ENCODE results near the gene HSP90AA1.
A peak's percentile ranks its signal among the peaks of the same experiment; 100 is the strongest.
"Not testable (repeated sequence)": the region's sequence is repeated elsewhere in the genome, so short reads cannot be mapped to it uniquely, and the experiment has no call there.

The HSP90AA1 gene

DNA sequence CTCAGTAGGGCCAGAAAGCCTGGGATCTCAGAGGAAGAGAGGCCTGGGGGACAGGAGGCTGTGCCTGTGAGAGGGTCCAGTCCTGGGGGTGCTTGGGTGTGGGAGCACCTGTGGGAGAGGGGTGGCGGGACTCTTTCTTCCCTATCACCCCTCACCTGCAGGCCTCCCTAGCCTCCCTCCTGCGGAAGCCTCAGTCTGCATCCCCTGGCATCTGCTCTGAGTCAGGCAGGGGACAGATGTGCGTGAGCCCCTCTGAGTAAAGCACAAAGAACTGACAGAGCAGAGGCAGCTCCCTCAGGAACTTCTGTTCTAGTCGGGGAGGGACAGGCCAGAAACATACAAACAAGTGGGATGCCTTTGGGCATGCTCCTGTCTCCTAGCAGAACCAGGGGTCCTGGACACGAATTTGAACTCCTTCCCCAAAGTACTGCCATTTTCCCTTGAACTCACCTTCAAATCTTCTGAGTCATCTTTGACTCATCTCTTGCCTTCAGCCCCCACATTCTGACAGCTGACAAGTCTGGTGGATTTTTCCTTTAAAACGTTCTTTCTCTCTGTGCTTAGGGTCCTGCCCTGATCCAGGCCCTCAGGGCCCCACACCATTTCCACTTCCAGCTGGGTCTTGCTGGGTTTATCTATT, 8.5 kb upstream of the HSP90AA1 start:
- FAIRE-seq, result no peak

DNA sequence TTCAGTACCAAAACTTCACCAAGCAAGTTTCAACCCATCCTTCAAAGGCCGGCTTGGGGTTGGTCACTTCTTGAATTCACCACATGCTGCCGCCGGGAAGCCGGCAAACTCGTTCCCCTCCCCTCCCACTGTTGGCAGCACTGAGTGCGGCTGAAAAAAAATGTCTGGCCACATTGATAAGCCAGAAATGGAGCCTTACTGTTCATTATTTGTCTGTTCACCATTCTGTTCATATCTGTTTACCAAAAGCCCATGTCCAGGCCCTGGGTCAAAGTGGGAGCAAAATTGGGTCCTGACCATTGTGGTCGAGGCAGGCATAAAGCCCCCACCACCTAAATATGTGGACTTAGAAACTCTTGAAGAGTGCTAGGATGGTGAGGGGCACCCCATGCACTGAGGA, 7.3 kb upstream of the HSP90AA1 start:
- DNase-seq (ENCODE audit: insufficient read length, low spot score) (no peak), FAIRE-seq (no peak)

More for the DNA sequence above, 8.5 kb upstream of the HSP90AA1 start:
- no peak for DNase-seq (ENCODE audit: insufficient read length, low spot score)

DNA sequence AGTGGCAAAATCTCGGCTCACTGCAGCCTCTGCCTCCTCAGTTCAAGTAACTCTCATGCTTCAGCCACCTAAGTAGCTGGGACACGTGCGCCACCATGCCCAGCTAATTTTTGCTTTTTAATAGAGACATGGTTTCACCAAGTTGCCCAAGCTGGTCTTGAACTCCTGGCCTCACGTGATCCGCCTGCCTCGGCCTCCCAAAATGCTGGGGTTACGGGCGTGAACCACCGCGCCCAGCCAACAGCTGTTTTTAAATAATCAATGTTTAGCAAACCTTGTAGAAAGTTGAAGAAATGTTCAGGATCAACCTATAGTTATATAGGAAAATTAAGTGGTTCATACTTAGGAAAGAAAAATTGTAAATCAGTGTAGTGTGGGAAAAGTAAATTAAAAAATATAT, 6.0 kb upstream of the HSP90AA1 start:
- no peak for DNase-seq (ENCODE audit: insufficient read length, low spot score)
- FAIRE-seq, result no peak

DNA sequence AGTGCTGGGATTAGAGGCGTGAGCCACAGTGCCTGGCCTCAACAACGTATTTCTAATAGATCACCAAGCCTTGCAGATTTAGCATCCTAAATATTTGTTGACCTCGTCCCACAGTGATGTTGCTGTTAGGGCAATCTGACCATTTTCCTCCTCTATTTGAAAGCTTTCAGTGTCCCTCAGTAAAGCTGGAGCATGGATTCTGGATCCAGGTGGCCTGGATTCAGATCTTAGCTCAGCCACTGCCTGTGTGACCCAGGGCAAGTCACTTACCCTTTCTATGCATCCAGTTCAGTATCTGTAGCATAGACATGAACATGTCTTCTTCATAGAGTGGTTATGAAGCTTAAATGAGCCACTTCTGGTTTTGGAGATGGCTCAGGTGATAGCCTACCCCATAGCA, 3.9 kb upstream of the HSP90AA1 start:
- DNase-seq (ENCODE audit: insufficient read length, low spot score), result no peak
- FAIRE-seq, result no peak

DNA sequence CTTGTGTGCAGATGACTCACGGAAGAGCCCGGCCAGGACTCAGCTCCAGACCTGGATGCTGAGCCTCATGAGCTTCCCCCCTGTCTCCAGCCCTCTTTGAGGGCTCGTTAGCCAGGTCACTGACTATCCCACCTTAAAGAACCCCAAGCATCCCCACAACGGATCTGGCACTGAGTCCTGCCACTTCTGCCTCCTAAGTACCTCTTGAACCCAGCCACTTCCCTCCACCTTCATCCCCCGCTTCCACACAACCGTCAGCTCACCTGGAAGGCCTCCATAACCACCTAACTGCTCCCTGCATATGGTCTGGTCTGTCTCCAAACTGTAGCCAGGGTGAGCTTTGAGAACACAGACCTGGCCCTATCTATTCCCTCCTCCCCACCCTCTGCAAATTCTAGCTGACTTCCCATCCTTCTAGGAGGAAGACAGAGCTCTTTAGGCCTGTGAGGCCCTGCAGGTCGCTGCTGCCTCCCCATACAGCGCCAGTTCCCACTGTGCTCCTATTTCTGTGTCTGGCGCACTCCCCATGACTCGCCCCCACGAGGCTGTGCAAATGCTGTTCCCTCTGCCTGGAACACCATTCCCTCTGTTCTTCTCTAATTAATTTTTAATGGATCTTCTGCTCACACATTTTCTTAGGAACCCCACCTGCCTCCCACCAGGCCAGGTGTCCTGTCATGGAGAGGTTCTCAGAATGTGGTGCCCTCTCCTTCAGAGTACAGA, 2.9 kb upstream of the HSP90AA1 start:
- FAIRE-seq (no peak), DNase-seq (ENCODE audit: insufficient read length, low spot score) (no peak)

DNA sequence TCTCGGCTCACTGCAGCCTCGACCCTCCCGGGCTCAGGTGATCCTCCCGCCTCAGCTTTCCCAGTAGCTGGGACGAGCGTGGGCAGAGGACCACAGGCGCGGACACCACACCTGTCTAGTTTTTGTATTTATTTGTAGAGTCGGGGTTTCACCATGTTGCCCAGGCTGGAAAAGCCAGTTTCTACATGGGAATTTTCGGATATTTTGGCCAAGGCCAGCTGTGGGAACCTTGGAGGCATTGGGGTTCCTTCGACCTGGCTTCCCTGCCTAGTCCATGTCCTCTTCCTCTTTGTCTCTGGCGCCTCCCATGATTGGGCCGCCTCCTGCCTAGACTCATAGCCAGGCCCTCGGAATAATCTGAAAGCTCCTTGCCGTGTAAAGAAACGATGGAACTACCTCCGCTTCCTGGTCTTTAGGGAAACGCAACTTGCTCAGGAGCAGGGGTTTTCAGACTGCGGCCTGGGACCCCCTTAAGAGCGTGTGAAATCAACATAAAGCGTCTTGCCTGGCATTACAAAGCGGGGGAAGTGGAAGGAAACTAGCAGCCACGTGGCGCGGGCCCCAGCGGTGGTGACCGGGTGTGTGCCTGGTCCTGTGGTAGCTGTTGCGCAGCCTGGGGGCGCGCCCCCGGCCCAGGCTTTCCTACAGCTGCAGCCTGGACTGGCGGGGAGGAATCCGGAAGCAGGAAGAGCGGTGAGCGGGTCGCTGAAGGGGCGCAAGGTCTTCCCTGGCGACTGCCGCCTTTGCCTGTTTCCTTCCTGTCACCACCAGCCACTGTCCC, 1.4 kb upstream of the HSP90AA1 start:
- FAIRE-seq (peak; percentile 87), DNase-seq (ENCODE audit: insufficient read length, low spot score) (peak; percentile 30)

DNA sequence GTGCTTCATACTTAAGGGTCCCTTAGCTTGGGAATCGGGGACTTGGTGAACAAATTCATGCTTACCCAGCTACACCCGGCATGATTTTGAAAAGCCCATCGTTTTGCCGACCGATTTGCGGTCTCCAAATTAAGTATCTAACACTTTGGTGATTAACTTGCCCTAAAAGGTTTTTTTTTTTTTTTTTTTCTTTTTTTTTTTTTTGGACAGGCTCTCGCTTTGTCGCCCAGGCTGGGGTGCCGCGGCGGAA, 843 bp upstream of the HSP90AA1 start:
- DNase-seq (ENCODE audit: insufficient read length, low spot score) (no peak), FAIRE-seq (peak; percentile 26)

DNA sequence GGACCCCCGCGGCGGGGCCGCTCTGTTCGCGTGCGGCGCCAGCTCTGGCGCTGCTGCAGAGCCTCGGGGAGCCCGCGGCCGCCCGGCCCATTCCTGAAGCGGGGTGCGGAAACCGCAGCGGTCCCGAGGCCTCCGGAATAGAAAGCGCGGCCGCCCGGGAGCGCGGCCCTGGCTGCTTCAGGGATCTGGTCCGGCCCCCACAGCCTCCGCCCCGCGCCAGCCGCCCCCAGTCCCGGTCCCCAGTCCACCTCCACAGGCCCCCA, 204 bp downstream of the HSP90AA1 start:
- DNase-seq (ENCODE audit: insufficient read length, low spot score) (no peak), FAIRE-seq (no peak)

DNA sequence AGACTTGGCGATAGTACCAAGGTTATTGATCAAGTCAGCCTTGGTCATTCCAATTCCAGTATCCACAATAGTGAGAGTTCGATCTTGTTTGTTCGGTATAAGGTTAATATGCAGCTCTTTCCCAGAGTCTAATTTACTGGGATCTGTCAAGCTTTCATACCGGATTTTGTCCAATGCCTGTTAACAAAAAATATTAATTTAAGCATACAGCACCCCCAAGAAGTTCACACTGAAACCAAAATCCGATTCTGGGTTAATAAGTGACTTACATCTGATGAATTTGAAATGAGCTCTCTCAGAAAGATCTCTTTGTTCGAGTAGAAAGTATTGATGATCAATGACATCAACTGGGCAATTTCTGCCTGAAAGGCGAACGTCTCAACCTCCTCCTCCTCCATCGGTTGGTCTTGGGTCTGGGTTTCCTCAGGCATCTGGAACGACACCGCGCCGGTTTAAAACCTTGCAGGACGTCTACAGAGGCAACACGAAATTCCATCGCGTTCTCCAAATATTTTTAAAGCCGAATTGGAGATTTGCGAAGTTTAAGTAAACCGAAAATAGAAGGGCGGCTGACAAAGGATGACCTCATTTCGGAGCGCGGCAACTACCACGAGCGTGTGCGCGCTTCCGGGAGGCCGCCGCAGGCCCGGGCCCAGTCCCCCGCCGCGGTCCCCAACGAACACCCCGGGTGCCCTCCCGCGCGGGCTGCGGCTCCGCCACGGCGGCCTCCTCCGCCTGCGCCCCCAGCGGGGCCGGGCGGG, 716 bp downstream of the HSP90AA1 start:
- peak; percentile 26 for FAIRE-seq
- DNase-seq (ENCODE audit: insufficient read length, low spot score), result peak; percentile 28

DNA sequence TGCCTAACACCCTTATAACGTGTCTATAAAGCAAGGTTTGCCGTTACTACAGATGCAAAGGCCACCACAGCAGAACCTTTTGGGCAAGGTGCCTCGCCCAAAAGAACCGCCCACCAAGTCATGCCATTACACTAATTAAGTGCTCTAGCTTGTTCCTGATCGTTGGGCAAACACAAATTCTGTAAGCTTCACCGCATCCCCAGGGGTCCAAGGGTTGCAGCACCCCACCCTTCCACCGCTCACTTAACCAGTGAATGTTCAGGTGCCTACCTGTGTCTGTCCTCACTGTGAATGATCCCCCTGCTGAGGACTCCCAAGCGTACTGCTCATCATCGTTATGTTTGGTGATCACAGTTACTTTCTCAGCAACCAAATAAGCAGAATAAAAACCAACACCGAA, 1.4 kb downstream of the HSP90AA1 start:
- FAIRE-seq, result no peak
- no peak for DNase-seq (ENCODE audit: insufficient read length, low spot score)

DNA sequence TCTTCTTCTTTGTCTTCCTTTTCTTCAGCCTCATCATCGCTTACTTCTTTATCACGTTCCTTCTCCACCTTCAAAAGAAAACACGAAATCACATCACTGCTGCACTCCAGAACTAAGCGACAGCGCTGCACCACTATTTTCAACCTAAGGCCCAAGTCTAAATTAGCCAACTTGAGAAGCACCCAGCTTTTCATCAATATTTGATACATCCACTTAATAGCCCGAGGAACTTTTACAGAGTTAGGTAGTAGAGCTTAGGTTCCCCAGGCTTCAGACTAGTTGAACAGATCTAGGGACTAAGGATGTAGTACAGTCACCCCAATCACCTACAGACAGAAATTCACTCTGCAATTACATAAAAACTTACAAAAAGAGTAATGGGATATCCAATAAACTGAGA, 1.9 kb downstream of the HSP90AA1 start:
- FAIRE-seq, result no peak
- DNase-seq (ENCODE audit: insufficient read length, low spot score), result no peak

DNA sequence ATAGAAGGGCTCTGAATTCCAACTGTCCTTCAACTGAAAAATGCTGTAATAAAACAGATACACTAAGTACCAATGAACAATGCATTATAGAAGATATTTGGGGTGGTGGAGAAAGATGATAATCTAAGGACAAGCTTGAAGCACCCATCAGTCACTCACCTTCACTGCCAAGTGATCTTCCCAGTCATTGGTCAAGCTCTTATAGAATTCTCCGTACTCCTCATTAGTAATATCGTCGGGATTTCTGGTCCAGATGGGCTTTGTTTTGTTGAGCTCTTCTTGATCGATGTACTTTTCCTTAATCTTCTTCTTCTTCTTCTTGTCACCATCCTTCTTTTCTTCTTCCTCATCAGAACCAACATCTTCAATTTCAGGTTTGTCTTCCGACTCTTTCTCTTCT, 2.3 kb downstream of the HSP90AA1 start:
- peak; percentile 35 for FAIRE-seq
- not testable (repeated sequence) for DNase-seq (ENCODE audit: insufficient read length, low spot score)

DNA sequence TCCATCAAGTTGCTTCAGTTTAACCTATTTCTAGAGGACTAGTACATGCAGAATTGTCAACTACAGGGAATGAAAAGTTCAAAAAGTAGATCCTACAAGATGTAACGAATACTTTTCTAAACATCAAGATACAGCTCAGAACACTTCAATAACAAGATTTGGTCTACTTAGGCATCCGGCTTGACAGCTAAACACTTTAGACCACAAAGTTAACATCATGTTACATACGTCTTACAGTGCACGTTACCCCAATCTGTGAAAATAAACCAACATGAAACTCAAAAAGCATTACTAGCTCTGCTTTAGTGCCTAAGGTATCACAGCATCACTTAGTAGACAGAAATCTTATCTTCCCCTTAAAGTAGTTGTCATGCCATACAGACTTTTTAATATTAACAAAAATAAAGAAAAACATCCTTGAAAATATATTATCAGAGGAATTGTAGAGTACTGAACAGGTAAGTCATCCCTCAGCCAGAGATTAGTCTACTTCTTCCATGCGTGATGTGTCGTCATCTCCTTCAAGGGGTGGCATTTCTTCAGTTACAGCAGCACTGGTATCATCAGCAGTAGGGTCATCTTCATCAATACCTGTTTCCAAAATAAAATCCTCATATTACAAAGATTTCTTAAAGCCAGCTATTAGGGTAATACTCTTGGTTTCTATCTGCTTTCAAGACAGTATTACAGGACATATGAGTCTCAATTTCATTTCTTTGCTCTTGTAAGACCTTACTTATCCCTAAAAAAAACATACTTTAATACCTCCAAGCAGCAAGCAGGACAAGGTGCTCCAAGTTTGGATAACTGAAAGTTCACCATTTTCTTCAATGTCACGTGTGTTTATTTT, 5.4 kb downstream of the HSP90AA1 start:
- DNase-seq (ENCODE audit: insufficient read length, low spot score), result no peak
- no peak for FAIRE-seq

DNA sequence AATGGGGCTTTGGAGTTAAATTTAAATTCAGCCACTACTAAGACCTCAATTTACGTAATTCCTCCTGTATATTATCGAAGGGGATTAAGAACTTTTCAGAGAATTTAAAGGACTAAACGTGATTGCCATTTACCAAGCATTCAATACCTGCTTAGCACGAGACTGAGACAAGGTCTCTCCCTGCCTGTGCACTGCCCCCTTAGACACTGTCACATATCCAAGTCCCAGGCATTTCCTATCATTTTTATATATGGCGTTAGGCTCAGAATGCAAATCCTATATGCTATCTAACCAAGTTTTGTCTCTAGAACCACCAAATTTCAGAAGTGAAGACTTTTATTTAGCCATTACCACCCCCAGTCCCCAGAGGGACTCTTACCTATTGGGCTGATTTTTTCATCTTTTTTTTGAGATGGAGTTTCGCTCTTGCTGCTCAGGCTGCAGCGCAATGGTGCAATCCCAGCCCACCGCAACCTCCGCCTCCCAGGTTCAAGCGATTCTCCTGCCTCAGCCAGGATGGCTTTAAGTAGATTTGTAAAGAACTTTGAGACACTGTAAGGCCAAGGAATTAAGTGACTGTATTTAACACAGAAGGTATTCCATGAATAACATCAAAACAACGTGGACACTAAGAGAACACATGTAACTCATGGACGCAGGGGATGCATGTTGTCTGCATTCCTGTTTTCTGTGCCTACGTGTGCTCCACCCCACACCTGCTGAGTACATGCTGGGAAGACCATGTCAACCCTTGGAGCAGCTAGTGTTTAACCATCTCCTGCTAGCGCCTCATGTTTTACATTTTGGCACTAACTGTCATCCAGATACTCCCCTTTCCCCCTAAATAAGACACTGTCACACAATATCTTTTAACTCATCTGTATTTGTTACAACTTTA, 6.4 kb downstream of the HSP90AA1 start:
- FAIRE-seq, result no peak
- DNase-seq (ENCODE audit: insufficient read length, low spot score), result no peak

DNA sequence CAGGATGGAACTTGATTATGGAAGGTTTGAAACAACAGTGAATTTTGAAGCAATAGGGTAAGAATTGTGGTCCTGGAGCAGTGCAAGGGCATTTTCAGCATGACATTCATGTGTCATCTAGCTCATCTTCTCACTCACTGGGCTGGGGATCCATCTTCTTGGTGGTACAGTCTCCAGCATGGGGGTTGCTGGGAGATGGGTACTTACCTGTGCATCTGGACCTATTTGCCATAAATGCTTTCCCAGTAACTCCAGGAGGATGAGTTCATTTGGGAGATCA, 7.2 kb downstream of the HSP90AA1 start:
- FAIRE-seq, result no peak
- DNase-seq (ENCODE audit: insufficient read length, low spot score), result no peak

DNA sequence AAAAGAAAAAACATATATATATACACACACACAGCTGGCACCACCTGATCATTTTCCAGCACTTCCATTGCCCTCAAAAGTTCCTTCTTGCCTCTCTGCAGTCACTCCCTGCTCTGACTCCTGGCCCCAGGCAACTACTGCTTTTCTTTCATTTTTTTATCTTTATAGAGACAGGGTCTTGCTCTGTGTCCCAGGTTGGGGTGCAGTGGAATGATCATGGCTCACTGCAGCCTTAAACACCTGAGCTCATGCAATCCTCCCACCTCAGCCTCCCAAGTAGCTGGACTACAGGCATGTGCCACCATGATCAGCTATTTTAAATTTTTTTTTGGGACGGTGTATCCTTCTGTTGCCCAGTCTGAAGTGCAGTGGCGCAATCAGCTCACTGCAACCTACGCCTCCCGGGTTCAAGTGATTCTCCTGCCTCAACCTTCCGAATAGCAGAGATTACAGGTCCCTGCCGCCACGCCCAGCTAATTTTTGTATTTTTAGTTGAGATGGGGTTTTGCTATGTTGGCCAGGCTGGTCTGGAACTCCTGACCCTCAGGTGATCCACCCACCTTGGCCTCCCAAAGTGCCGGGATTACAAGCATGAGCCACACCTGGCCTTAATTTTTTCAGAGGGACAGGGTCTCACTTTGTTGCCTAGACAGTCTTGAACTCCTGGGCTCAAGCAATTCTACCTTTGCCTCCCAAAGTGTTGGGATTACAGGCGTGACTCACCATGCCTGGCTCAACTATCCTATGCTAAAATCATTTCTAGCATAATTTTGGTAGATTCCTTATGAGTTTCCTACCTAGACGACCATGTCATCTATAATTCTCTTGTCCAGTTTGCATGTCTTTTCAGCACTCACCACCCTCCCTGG, 7.8 kb downstream of the HSP90AA1 start:
- DNase-seq (ENCODE audit: insufficient read length, low spot score) (no peak), FAIRE-seq (no peak)

DNA sequence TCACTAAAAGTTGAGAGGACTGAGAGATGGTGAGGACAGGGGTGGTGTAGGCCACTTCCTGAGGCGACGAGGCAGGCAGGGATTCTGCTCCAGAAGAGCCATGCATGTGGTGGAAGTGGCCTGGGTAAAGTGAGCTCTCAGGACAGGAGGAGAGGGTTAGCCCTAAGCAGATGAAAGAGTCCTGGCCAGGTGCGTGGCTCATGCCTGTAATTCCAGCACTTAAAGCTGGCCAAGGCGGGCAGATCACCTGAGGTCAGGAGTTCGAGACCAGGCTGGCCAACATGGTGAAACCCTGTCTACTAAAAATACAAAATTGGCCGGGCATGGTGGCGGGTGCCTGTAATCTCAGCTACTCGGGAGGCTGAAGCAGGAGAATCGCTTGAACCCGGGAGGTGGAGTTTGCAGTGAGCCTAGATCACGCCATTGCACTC, 8.5 kb downstream of the HSP90AA1 start:
- not testable (repeated sequence) for DNase-seq (ENCODE audit: insufficient read length, low spot score); FAIRE-seq

DNA sequence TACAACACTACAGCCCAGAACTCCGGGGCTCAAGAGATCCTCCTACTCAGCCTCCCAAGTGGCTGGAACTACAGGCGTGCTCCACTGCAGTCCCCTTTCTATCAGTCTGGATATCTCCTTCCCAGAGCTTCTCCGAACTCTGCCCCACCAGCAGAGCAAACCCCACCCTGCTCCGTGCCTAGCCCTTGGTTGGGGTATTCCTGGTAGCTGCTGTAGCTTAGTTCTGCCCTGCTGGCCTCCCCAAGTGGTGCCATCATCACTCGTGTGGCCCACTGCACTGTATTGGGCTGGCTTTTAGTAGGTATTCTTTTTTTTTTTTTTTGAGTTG, 9.5 kb downstream of the HSP90AA1 start:
- FAIRE-seq (no peak), DNase-seq (ENCODE audit: insufficient read length, low spot score) (no peak)

DNA sequence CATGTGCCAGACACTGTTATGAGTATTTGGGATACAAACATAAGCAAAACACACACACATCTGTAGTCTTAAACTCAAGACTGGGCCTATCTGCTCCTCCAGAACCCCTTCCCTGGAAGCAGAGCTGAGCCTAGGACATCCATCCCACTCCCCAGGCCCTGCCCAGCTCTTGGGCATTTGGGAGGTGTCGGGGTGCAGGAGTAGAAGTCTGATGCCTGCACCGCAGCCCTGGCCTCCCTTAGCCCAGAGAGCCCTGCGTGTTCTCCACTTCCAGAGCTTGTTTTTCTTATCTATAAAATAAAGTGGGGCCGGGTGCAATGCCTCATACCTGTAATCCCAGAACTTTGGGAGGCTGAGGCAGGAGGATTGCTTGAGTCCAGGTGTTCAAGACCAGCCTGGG, 11.7 kb downstream of the HSP90AA1 start:
- FAIRE-seq (no peak), DNase-seq (ENCODE audit: insufficient read length, low spot score) (no peak)
